K562 (cell line): ENCODE measurements around the gene CELSR1. TPM values are rescaled to one million over a fixed set of nuclear protein-coding genes. Genes with fewer than 3 reads are reported as not detected.

Experiments
- ATAC-seq: fragments of 200-7000 bp; cut with Tn5 transposase; 3 replicates; pipeline ENCODE4 v1.9.1; 2020; ENCODE audit warnings: moderate library complexity
- BruUV-seq: library from RNA; stranded (reverse); fragments of 400-500 nt; replicated peaks from 2 replicates; lab custom pipeline; 2021; lab: Mats Ljungman, UMichigan
- CTCF ChIA-PET: fragments of 300-600 bp; formaldehyde crosslinking; extraction: SDS; loops from one replicate; lab custom pipeline; 2021; ENCODE audit warnings: low intra/inter-chr PET ratio; lab: Yijun Ruan, JAX
- POLR2A ChIA-PET: fragments of 300-600, 350-650 bp; sonication (Branson Sonifier 250); formaldehyde crosslinking; extraction: SDS; loops from one replicate; lab custom pipeline; 2021; ENCODE audit warnings: antibody characterized with exemption, inconsistent platforms; lab: Yijun Ruan, JAX
- DNase-seq, 4 experiments: peaks; one replicate each; pipeline versions ENCODE4 v3.0.0 to v3.0.0-alpha.2; 2011 to 2018; ENCODE audit warnings: low spot score in 3 of 4, mixed read lengths in 3 of 4; ENCODE audit errors: extremely low read depth in 1 of 4
- FAIRE-seq: peaks from 2 replicates; lab custom pipeline; 2011; peaks lifted over from hg19 to GRCh38; lab: Jason Lieb, UNC
- H2AFZ ChIP-seq: 2 replicates; pipeline ENCODE4 v1.6.0; 2011; ENCODE audit warnings: low read depth, low read length, control low read depth, inconsistent platforms
- H3K27ac ChIP-seq: fragments of 200-600 bp; 3 replicates; pipeline ENCODE4 v1.8.0; 2011; ENCODE audit warnings: low read depth, mild to moderate bottlenecking, control low read depth, inconsistent platforms, low read length, moderate library complexity, mixed read lengths; ENCODE audit errors: extremely low read depth
- H3K27me3 ChIP-seq, 2 experiments: fragments of 300-600 bp in 1 of 2; 2 replicates in 1 of 2; 3 replicates in 1 of 2; pipeline versions ENCODE4 v1.6.0 to v1.8.0; 2011; ENCODE audit warnings: inconsistent platforms in 2 of 2, low read length in 2 of 2, mild to moderate bottlenecking in 1 of 2, mixed read lengths in 1 of 2, moderate library complexity in 1 of 2; ENCODE audit not compliant: control insufficient read depth in 2 of 2, insufficient read depth in 2 of 2
- H3K36me3 ChIP-seq: fragments of 300-600 bp; 3 replicates; pipeline ENCODE4 v1.8.0; 2011; ENCODE audit warnings: mild to moderate bottlenecking, low read length, inconsistent platforms; ENCODE audit not compliant: control insufficient read depth, insufficient read depth
- H3K4me1 ChIP-seq, 2 experiments: fragments of 200-600 bp in 1 of 2; replicated peaks in 1 of 2; 2 replicates in 1 of 2; 3 replicates in 1 of 2; pipeline versions ENCODE4 v1.5.1 to v1.8.0; 2011; ENCODE audit warnings: inconsistent platforms in 2 of 2, low read length in 2 of 2, mild to moderate bottlenecking in 1 of 2, mixed read lengths in 1 of 2, moderate library complexity in 1 of 2; ENCODE audit not compliant: control insufficient read depth in 2 of 2, insufficient read depth in 2 of 2
- H3K4me2 ChIP-seq: 2 replicates; pipeline ENCODE4 v1.6.1; 2011; ENCODE audit warnings: low read length, control low read depth, inconsistent platforms, mixed read lengths; ENCODE audit not compliant: insufficient read depth
- H3K4me3 ChIP-seq: fragments of 200-600 bp; sonication (generic), shearing (Covaris generic); 2 replicates; pipeline ENCODE4 v1.5.1; 2016; ENCODE audit warnings: control low read depth, inconsistent platforms
- H3K79me2 ChIP-seq: fragments of 200-600 bp; 3 replicates; pipeline ENCODE4 v1.8.0; 2011; ENCODE audit warnings: low read length, inconsistent platforms; ENCODE audit not compliant: control insufficient read depth, insufficient read depth
- H3K9ac ChIP-seq, 2 experiments: 2 replicates each; pipeline versions ENCODE4 v1.6.0 to v1.6.1; 2011; ENCODE audit warnings: low read depth in 2 of 2, low read length in 2 of 2, control low read depth in 1 of 2, inconsistent platforms in 1 of 2, mild to moderate bottlenecking in 1 of 2, mixed read lengths in 1 of 2; ENCODE audit not compliant: insufficient read depth in 1 of 2
- H3K9me1 ChIP-seq: one replicate; pipeline ENCODE4 v1.6.0; 2011; ENCODE audit warnings: inconsistent platforms, mild to moderate bottlenecking, low read length, moderate library complexity; ENCODE audit not compliant: control insufficient read depth, insufficient read depth
- H3K9me3 ChIP-seq: replicated peaks from 2 replicates; pipeline ENCODE4 v1.5.1; 2011; ENCODE audit warnings: low read depth, low read length, inconsistent platforms; ENCODE audit not compliant: control insufficient read depth, insufficient read depth
- H4K20me1 ChIP-seq: replicated peaks from 2 replicates; pipeline ENCODE4 v1.6.1; 2011; ENCODE audit warnings: low read length, inconsistent platforms, mixed read lengths; ENCODE audit not compliant: control insufficient read depth, insufficient read depth
- EP400 ChIP-seq: fragments of 450-650 bp; IDR thresholded peaks from 2 replicates; pipeline ENCODE4 v1.6.1; 2017; ENCODE audit warnings: antibody characterized with exemption, mild to moderate bottlenecking, moderate library complexity
- PBX2 ChIP-seq, 2 experiments: IDR thresholded peaks in 1 of 2; conservative IDR thresholded peaks in 1 of 2; 2 replicates each; pipeline ENCODE4 v1.6.1; 2016; ENCODE audit warnings: low read depth in 2 of 2, mild to moderate bottlenecking in 1 of 2, missing compliant biosample characterization in 1 of 2, missing genetic modification characterization in 1 of 2, moderate library complexity in 1 of 2
- SRSF9 ChIP-seq: fragments of 200-400 bp; formaldehyde crosslinking; IDR thresholded peaks from 2 replicates; pipeline ENCODE4 v1.6.1; 2017; ENCODE audit warnings: low read depth, low read length, borderline replicate concordance
- WGBS: fragments of 100-300 bp; shearing (Covaris generic); methylation state at CpG from one replicate; pipeline ENCODE4 v1.1.6; 2016; ENCODE audit warnings: low coverage, mixed read lengths; ENCODE audit not compliant: insufficient coverage; ENCODE audit errors: missing lambda C conversion rate; 5-methylcytosine and 5-hydroxymethylcytosine counted together
- in situ Hi-C: fragments of 300-500 bp; cut with MboI; formaldehyde crosslinking; loops from 4 replicates; pipeline ENCODE4 v1.15.0; 2018; ENCODE audit warnings: inconsistent platforms, mixed read lengths
- intact Hi-C: fragments of 100-400 bp; cut with micrococcal nuclease; formaldehyde crosslinking; loops from 2 replicates; pipeline ENCODE4 v1.14.2; 2022
- polyA plus RNA-seq, 8 experiments: library from polyadenylated mRNA; depleted of rRNA in 4 of 8; stranded (reverse) in 5 of 8; unstranded in 3 of 8; fragments of >200 nt; fragmentation: Nextera tagmentation in 2 of 8; fragmentation: Illumina TruSeq in 1 of 8; extraction: Ambion mirVana in 2 of 8; extraction: Trizol in 1 of 8; gene quantifications; 2 replicates each; pipeline versions ENCODE4 v1.2.1 to v1.2.3, GENCODE V29; 2011 to 2014; ENCODE audit warnings: inconsistent platforms in 1 of 8, missing spikeins in 1 of 8
- total RNA-seq, 7 experiments: library from RNA; depleted of rRNA in 6 of 7; stranded (reverse); fragments of >200 nt in 6 of 7; fragmentation: Illumina TruSeq in 2 of 7; extraction: Trizol in 2 of 7; gene quantifications; 2 replicates each; pipeline versions ENCODE4 v1.2.1 to v1.2.3, GENCODE V29; 2011 to 2021; ENCODE audit warnings: low replicate concordance in 1 of 7

CELSR1 gene
- total and polyA plus RNA-seq, 9 of the 15 experiments (the other 6 are each of a cell fraction or from before 2014, with no cell fraction given), result under 0.01 to 0.09 TPM; not detected in 7

GRCh38 chr22:46373159-46373558 lies 164.3 kb downstream of the CELSR1 start:
- in situ Hi-C loops, result no loop called here
- ATAC-seq, result no peak
- POLR2A ChIA-PET, result interaction anchor here (0.5 kb wide), 1 partner anchor 222 kb away, joined by 5 read pairs; no protein-coding TSS in a partner anchor
- CTCF ChIA-PET, result no interaction called here
- FAIRE-seq, result no peak
- Histone ChIP-seq H3K9me3 (no peaks in the 10 kb centered on the region), H3K4me1 (peaks cover 0 to 9% of the 10 kb centered on the region in 2 experiments; a peak in 2 of 5 replicates), H3K9me1 (no peaks in the 10 kb centered on the region), H3K36me3 (no peaks in the 10 kb centered on the region), H4K20me1 (no peaks in the 10 kb centered on the region), H2AFZ (no peak overlapping the region), H3K27me3 (peaks cover 0 to 22% of the 10 kb centered on the region in 2 experiments; a peak in 2 of 5 replicates), H3K9ac (no peak overlapping the region), H3K27ac (no peak overlapping the region), H3K79me2 (no peaks in the 10 kb centered on the region), H3K4me3 (no peak overlapping the region), H3K4me2 (no peak overlapping the region)
- DNase-seq, result no peak
- no TSS peak for BruUV-seq
- intact Hi-C loops, result no loop called here
- 0% methylated on average over 2 of the region's 8 CpGs for WGBS
- TF ChIP-seq SRSF9 (no peak), PBX2 (CRISPR knock-in tag; IDR thresholded peaks at IDR 0.05; ENCODE audit: low read depth) (no peak), PBX2 (tag; conservative IDR thresholded peaks at IDR 0.05; ENCODE audit: low read depth) (no peak), EP400 (no peak)
- TF ChIP-seq, all 486 proteins: peak for 0
